Measurements from ENCODE around the gene TRAK2. TPM values are rescaled to one million over a fixed set of nuclear protein-coding genes. Genes with fewer than 3 reads are reported as not detected.
"Not testable (repeated sequence)": the region's sequence is repeated elsewhere in the genome, so short reads cannot be mapped to it uniquely, and the experiment has no call there.

The TRAK2 gene
- total RNA-seq, 4 donors from 2014 or later, result 16.1 to 46.7 (median 26.5) TPM

DNA sequence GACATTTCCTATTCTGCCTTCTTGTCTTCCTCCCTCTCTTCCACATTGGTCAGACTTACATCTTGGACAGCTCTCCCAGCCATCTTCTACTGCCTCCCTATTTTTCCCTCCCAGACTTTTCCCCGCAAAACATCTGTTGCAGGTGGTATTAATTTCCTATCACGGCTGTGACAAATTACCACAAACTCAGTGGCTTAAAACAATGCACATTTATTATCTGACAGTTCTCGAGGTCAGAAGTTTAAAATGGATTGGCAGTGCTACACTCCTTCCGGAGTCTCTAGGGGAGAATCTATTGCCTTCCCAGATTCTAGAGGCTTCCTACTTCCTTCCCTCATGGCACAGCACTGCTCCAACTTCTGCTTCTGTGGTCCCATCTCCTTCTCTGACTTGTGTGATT lies 33.5 kb upstream of the TRAK2 start:
- DNase-seq (no peak), ATAC-seq (no peak)
- in situ Hi-C loops (cut with MboI; ENCODE audit: low sequenced_read_pairs in 4 of 4) (no loop called here), intact Hi-C loops (cut with DNase I; ENCODE audit: low total_unique reads) (no loop called here)
- no peak overlapping the region for H3K4me3 ChIP-seq
- H3K36me3 ChIP-seq, result peaks cover 0 to 28% of the 10 kb centered on the region in 2 donors
- TF ChIP-seq, protein P1, sequence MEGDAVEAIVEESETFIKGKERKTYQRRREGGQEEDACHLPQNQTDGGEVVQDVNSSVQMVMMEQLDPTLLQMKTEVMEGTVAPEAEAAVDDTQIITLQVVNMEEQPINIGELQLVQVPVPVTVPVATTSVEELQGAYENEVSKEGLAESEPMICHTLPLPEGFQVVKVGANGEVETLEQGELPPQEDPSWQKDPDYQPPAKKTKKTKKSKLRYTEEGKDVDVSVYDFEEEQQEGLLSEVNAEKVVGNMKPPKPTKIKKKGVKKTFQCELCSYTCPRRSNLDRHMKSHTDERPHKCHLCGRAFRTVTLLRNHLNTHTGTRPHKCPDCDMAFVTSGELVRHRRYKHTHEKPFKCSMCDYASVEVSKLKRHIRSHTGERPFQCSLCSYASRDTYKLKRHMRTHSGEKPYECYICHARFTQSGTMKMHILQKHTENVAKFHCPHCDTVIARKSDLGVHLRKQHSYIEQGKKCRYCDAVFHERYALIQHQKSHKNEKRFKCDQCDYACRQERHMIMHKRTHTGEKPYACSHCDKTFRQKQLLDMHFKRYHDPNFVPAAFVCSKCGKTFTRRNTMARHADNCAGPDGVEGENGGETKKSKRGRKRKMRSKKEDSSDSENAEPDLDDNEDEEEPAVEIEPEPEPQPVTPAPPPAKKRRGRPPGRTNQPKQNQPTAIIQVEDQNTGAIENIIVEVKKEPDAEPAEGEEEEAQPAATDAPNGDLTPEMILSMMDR (IDR thresholded peaks at IDR 0.05 in 4 of 5, conservative IDR thresholded peaks at IDR 0.05 in 1 of 5), result no peak
- no peak for TF ChIP-seq POLR2A (IDR thresholded peaks at IDR 0.05)
- H3K9me3 ChIP-seq, result no peaks in the 10 kb centered on the region
- no peak overlapping the region for H3K27ac ChIP-seq
- H3K27me3 ChIP-seq, result no peaks in the 10 kb centered on the region
- H3K4me1 ChIP-seq, result no peaks in the 10 kb centered on the region

DNA sequence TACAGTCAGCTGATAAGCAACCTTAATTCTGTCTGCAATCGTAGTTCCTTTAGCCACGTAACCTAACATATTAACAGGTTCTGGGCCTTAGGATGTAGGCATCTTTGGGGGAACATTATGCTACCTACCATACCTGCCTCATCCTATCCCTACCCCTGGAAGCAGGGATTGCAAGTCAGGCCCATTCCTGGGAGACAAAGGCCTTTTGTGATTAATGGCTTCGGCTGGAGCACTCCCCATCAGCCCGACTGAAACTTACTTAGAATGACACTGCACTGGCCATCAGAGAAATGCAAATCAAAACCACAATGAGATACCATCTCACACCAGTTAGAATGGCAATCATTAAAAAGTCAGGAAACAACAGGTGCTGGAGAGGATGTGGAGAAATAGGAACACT lies 32.5 kb upstream of the TRAK2 start:
- H3K27me3 ChIP-seq; H3K4me1 ChIP-seq; ATAC-seq; intact Hi-C loops (cut with DNase I; ENCODE audit: low total_unique reads); in situ Hi-C loops (cut with MboI; ENCODE audit: low sequenced_read_pairs in 4 of 4); H3K27ac ChIP-seq; H3K4me3 ChIP-seq; DNase-seq; H3K9me3 ChIP-seq: not testable (repeated sequence)
- H3K36me3 ChIP-seq, result peaks cover 0 to 37% of the 10 kb centered on the region in 2 donors

GRCh38 chr2:201483342-201483741 lies 32.1 kb upstream of the TRAK2 start:
- Histone ChIP-seq H3K4me3 (no peak overlapping the region), H3K27ac (no peak overlapping the region), H3K9me3 (no peaks in the 10 kb centered on the region), H3K27me3 (no peaks in the 10 kb centered on the region), H3K4me1 (no peaks in the 10 kb centered on the region), H3K36me3 (peaks cover 0 to 41% of the 10 kb centered on the region in 2 donors)
- intact Hi-C loops (cut with DNase I; ENCODE audit: low total_unique reads) (no loop called here), in situ Hi-C loops (cut with MboI; ENCODE audit: low sequenced_read_pairs in 4 of 4) (no loop called here)
- no peak for TF ChIP-seq POLR2A (IDR thresholded peaks at IDR 0.05)
- TF ChIP-seq, protein P1 (IDR thresholded peaks at IDR 0.05 in 4 of 5, conservative IDR thresholded peaks at IDR 0.05 in 1 of 5), result no peak
- DNase-seq (no peak), ATAC-seq (no peak)

DNA sequence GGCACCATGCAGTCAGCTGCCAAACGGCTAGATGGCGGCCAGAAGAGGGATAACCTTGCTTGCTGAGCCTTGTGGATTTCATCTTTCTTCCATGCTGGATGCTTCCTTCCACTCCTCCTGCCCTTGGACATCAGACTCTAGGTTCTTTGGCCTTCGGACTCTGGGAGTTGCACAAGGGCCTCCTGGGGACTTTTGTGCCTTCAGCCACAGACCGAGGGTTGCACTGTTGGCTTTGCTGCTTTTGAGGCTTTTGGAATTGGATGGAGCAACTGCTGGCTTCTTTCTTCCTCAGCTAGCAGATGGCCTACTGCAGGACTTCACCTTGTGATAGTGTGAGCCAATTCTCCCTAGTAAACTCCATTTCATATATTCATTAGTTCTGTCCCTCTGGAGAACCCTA lies 31.3 kb upstream of the TRAK2 start:
- in situ Hi-C loops (cut with MboI; ENCODE audit: low sequenced_read_pairs in 4 of 4), result no loop called here
- ATAC-seq, result peak; percentile 49 to 58
- intact Hi-C loops (cut with DNase I; ENCODE audit: low total_unique reads), result no loop called here

DNA sequence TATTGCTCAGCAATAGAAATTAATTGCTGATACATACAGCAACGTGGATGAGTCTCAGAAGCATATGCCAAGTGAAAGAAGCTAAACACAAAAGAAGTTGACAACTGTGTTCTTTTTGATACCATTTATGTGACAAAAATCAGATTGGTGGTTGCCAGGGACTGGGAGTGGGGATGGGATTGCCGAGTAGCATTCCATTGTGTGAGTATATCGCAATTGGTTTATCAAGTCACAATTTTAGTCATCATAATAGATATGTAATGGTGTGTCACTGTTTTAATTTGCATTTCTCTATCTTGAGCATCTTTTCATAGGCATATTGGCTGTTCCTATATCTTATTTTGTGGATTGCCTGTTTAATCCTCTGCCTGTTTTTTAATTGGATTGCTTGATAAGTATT lies 21.2 kb upstream of the TRAK2 start:
- intact Hi-C loops (cut with DNase I; ENCODE audit: low total_unique reads), result no loop called here
- in situ Hi-C loops (cut with MboI; ENCODE audit: low sequenced_read_pairs in 4 of 4), result no loop called here
- Histone ChIP-seq H3K27ac (no peak overlapping the region), H3K9me3 (no peaks in the 10 kb centered on the region), H3K27me3 (no peaks in the 10 kb centered on the region), H3K4me1 (no peaks in the 10 kb centered on the region), H3K36me3 (peaks cover 2 to 72% of the 10 kb centered on the region in 2 donors), H3K4me3 (no peak overlapping the region)
- TF ChIP-seq POLR2A (IDR thresholded peaks at IDR 0.05), result no peak
- TF ChIP-seq, protein P1 (IDR thresholded peaks at IDR 0.05 in 4 of 5, conservative IDR thresholded peaks at IDR 0.05 in 1 of 5), result no peak
- DNase-seq (no peak), ATAC-seq (no peak)

More for the DNA sequence above, 31.3 kb upstream of the TRAK2 start:
- Histone ChIP-seq H3K4me1 (no peaks in the 10 kb centered on the region), H3K4me3 (no peak overlapping the region), H3K9me3 (no peaks in the 10 kb centered on the region), H3K27ac (no peak overlapping the region), H3K36me3 (peaks cover 0 to 49% of the 10 kb centered on the region in 2 donors), H3K27me3 (no peaks in the 10 kb centered on the region)
- TF ChIP-seq, protein P1 (IDR thresholded peaks at IDR 0.05 in 4 of 5, conservative IDR thresholded peaks at IDR 0.05 in 1 of 5), result no peak
- TF ChIP-seq POLR2A (IDR thresholded peaks at IDR 0.05), result no peak
- DNase-seq, result peak; percentile 31 to 62

Measured in gastrocnemius medialis (tissue), 4 donors.